Activated naive CD4-positive, alpha-beta T cell treated with anti-CD3 and anti-CD28 coated beads, Interleukin-2, amount 50 U/mL, for 24 hours (primary cell): ENCODE measurements around the gene OR6N1.

Experiments
- H3K27ac Mint-ChIP-seq: one replicate; pipeline ENCODE4 v1.8.0; 2021; ENCODE audit warnings: mild to moderate bottlenecking, mixed read lengths
- H3K27me3 Mint-ChIP-seq: one replicate; pipeline ENCODE4 v1.8.0; 2021; ENCODE audit warnings: mixed read lengths
- H3K36me3 Mint-ChIP-seq: one replicate; pipeline ENCODE4 v1.8.0; 2021; ENCODE audit warnings: mixed read lengths
- H3K4me1 Mint-ChIP-seq: one replicate; pipeline ENCODE4 v1.8.0; 2021; ENCODE audit warnings: mixed read lengths
- H3K4me3 Mint-ChIP-seq: one replicate; pipeline ENCODE4 v1.8.0; 2021; ENCODE audit warnings: mild to moderate bottlenecking, mixed read lengths
- H3K9me3 Mint-ChIP-seq: one replicate; pipeline ENCODE4 v1.8.0; 2021; ENCODE audit warnings: mixed read lengths

Gene OR6N1

DNA sequence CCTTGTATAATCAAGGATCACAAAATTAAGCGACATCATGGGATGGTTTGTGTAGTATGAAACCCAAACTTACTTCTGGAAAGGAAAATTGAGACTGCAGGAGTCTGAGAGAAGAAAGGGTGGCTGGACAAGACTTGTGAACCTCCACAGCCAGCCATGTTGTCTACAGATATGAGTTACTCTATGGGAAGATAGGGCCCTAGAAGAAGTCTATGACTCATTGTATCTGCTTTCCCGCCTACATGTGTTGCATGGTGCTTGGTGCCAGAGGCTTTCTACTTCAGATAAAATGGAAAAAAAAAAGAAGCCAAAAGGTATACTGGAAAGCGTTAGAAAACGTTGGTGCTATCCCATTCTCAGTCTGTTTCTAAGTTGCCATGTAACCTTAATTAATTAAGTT is 27.7 kb upstream of the OR6N1 start:
- Mint-ChIP-seq H3K9me3 (no peaks in the 10 kb centered on the region), H3K27ac (no peak overlapping the region), H3K4me1 (peaks cover 8% of the 10 kb centered on the region), H3K27me3 (peaks cover 3% of the 10 kb centered on the region), H3K36me3 (peaks cover 1% of the 10 kb centered on the region), H3K4me3 (no peak overlapping the region)

GRCh38 chr1:158798531-158798930 is 26.5 kb upstream of the OR6N1 start:
- no peak overlapping the region for H3K27ac Mint-ChIP-seq
- H3K4me3 Mint-ChIP-seq = no peak overlapping the region
- peaks cover 8% of the 10 kb centered on the region for H3K4me1 Mint-ChIP-seq
- H3K36me3 Mint-ChIP-seq = peaks cover 1% of the 10 kb centered on the region
- peaks cover 4% of the 10 kb centered on the region for H3K27me3 Mint-ChIP-seq
- H3K9me3 Mint-ChIP-seq = no peaks in the 10 kb centered on the region

GRCh38 chr1:158794247-158794646 is 22.3 kb upstream of the OR6N1 start:
- Mint-ChIP-seq H3K4me1 (peaks cover under 1% of the 10 kb centered on the region), H3K27me3 (peaks cover 2% of the 10 kb centered on the region), H3K36me3 (peaks cover 1% of the 10 kb centered on the region), H3K9me3 (no peaks in the 10 kb centered on the region), H3K4me3 (no peak overlapping the region), H3K27ac (no peak overlapping the region)

- Mint-ChIP-seq H3K27me3 (peaks cover 2% of the 10 kb centered on the region), H3K27ac (no peak overlapping the region), H3K9me3 (no peaks in the 10 kb centered on the region), H3K4me3 (no peak overlapping the region), H3K4me1 (no peaks in the 10 kb centered on the region), H3K36me3 (peaks cover 1% of the 10 kb centered on the region)
Observed at GRCh38 chr1:158793604-158794003, 21.6 kb upstream of the OR6N1 start.

DNA sequence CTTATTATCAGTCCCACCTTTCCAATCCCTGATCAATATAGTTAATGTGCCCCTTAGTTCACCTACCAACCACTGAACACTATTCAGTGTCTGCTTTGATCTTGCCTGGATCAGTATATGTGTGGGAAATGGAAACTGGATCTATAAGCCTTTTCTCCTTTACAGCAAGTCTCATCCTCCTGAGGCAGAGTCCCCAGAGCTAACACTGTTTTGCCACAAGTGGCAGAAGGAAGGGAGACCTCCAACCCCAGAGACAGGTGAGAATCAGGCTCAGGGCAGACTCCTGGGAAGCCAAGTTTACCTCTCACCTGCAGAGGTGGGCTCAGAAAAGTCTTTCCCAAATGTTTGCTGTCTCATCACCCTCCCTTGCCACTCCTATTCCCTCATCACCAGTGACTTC is 9.1 kb upstream of the OR6N1 start, which contains the start of gene OR6N2:
Gene OR6N2, minus strand, starts transcription at position 101 of the 400 bp plus-strand sequence. CDS start 3,569 bp downstream, outside the sequence.
- H3K27me3 Mint-ChIP-seq = peaks cover 1% of the 10 kb centered on the region
- no peaks in the 10 kb centered on the region for H3K9me3 Mint-ChIP-seq
- no peaks in the 10 kb centered on the region for H3K4me1 Mint-ChIP-seq
- no peak within 1 kb of the TSS for H3K4me3 Mint-ChIP-seq
- no peaks in the 10 kb centered on the region for H3K36me3 Mint-ChIP-seq
- no peak within 1 kb of the TSS for H3K27ac Mint-ChIP-seq

- Mint-ChIP-seq H3K36me3 (no peaks in the 10 kb centered on the region), H3K4me3 (no peak within 1 kb of the TSS)
Observed at GRCh38 chr1:158754420-158754819, 17.6 kb downstream of the OR6N1 start, which contains the start of gene OR6K6. OR6K6 (plus strand) TSS chr1:158754720; CDS start chr1:158754888, 168 bp downstream.

DNA sequence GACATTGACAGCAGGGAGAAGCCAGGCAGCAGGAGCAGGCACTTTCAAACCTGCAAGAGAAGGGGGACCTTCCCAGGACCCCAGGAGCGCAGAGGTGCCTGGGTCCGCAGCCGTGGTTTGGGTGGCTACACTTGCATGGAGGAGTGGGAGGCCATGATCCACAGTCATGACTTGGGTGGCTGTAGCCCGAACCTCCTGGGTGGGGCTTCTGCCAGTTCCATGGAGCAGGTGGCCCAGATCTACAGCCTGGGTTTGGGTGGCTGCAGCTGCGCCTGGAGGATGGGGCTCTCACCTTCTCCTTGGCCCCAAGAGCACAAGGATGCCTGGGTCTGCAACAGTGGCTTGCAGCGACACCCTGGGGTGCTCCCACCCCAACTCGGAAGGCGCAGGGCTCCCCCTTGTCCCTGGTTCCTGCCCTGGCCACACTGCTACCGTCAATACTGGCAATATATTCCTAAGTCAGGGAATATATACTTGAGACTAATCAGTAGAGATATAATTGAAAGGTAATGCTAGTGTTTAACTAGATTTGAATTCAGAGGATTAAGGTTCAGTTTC is 19.8 kb downstream of the OR6N1 start:
- H3K27me3 Mint-ChIP-seq = peaks cover 9% of the 10 kb centered on the region
- no peaks in the 10 kb centered on the region for H3K4me1 Mint-ChIP-seq
- peak overlapping the region; percentile 10 for H3K27ac Mint-ChIP-seq
- no peaks in the 10 kb centered on the region for H3K36me3 Mint-ChIP-seq
- no peak overlapping the region for H3K4me3 Mint-ChIP-seq
- no peaks in the 10 kb centered on the region for H3K9me3 Mint-ChIP-seq

More at GRCh38 chr1:158754420-158754819, 17.6 kb downstream of the OR6N1 start, which contains the start of gene OR6K6:
- Mint-ChIP-seq H3K27me3 (peaks cover 9% of the 10 kb centered on the region), H3K27ac (no peak within 1 kb of the TSS), H3K9me3 (no peaks in the 10 kb centered on the region), H3K4me1 (no peaks in the 10 kb centered on the region)

GRCh38 chr1:158735848-158736247 is 36.1 kb downstream of the OR6N1 start:
- H3K4me1 Mint-ChIP-seq = no peaks in the 10 kb centered on the region
- no peak overlapping the region for H3K4me3 Mint-ChIP-seq
- H3K36me3 Mint-ChIP-seq = no peaks in the 10 kb centered on the region
- peaks cover 10% of the 10 kb centered on the region for H3K27me3 Mint-ChIP-seq
- no peaks in the 10 kb centered on the region for H3K9me3 Mint-ChIP-seq
- H3K27ac Mint-ChIP-seq = no peak overlapping the region

- Mint-ChIP-seq H3K27ac (no peak overlapping the region), H3K4me3 (no peak overlapping the region), H3K36me3 (no peaks in the 10 kb centered on the region), H3K4me1 (no peaks in the 10 kb centered on the region), H3K27me3 (no peaks in the 10 kb centered on the region), H3K9me3 (no peaks in the 10 kb centered on the region)
Observed at GRCh38 chr1:158732524-158732923, 39.5 kb downstream of the OR6N1 start.

DNA sequence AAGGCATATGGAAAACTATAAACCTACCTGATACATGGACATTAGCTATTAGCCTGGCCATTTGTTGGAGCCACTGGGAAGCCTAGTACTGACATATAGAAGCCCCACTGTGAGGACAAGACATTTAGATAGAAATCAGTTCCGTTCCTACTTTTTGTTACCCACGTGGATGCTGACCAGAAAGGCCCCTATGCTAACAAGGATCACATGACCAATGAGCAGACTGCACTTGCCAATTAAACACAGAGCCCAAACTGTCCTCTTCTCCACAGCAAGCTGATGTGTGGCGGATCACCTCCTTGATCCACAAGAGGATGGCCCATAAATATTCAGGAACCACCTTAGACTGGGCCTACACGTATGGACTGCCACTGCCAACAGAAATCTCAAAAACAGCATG is 40.3 kb downstream of the OR6N1 start:
- H3K27ac Mint-ChIP-seq = no peak overlapping the region
- H3K36me3 Mint-ChIP-seq = no peaks in the 10 kb centered on the region

GRCh38 chr1:158730453-158730852 is 41.5 kb downstream of the OR6N1 start:
- Mint-ChIP-seq H3K4me3 (no peak overlapping the region), H3K27ac (no peak overlapping the region), H3K27me3 (peaks cover 4% of the 10 kb centered on the region), H3K9me3 (no peaks in the 10 kb centered on the region), H3K4me1 (no peaks in the 10 kb centered on the region), H3K36me3 (no peaks in the 10 kb centered on the region)

More for the DNA sequence above, 40.3 kb downstream of the OR6N1 start:
- H3K4me1 Mint-ChIP-seq = no peaks in the 10 kb centered on the region
- H3K27me3 Mint-ChIP-seq = peaks cover 2% of the 10 kb centered on the region
- no peaks in the 10 kb centered on the region for H3K9me3 Mint-ChIP-seq
- H3K4me3 Mint-ChIP-seq = no peak overlapping the region

- Mint-ChIP-seq H3K4me3 (no peak overlapping the region), H3K27ac (no peak overlapping the region), H3K4me1 (no peaks in the 10 kb centered on the region), H3K36me3 (no peaks in the 10 kb centered on the region), H3K27me3 (peaks cover 11% of the 10 kb centered on the region), H3K9me3 (no peaks in the 10 kb centered on the region)
Observed at GRCh38 chr1:158728510-158729225, 43.3 kb downstream of the OR6N1 start.

DNA sequence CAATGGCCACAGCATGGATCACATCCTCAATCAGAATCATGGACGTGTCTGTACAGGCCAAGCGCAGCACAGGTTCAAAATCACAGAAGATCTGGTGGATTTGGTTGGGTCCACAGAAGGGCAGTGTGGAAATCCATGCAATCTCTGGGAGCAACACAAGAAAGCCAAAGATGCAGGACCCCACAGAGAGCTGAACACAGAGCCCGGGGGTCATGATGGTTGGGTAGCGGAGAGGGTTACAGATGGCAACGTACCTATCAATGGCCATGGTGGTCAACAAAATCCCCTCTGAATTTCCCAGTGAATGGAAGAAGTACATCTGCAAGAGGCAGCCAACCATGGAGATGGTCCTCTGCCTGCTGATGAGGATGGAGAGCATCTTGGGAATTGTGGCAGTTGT is 47.6 kb downstream of the OR6N1 start:
- Mint-ChIP-seq H3K36me3 (no peaks in the 10 kb centered on the region), H3K27me3 (peaks cover 17% of the 10 kb centered on the region), H3K4me1 (no peaks in the 10 kb centered on the region), H3K27ac (no peak overlapping the region), H3K4me3 (no peak overlapping the region), H3K9me3 (no peaks in the 10 kb centered on the region)

- H3K4me1 Mint-ChIP-seq = peaks cover 6% of the 10 kb centered on the region
- H3K27ac Mint-ChIP-seq = no peak within 1 kb of the TSS
- H3K27me3 Mint-ChIP-seq = peaks cover 21% of the 10 kb centered on the region
- no peaks in the 10 kb centered on the region for H3K9me3 Mint-ChIP-seq
- H3K4me3 Mint-ChIP-seq = no peak within 1 kb of the TSS
- H3K36me3 Mint-ChIP-seq = no peaks in the 10 kb centered on the region
Observed at GRCh38 chr1:158720620-158721019, 51.4 kb downstream of the OR6N1 start, which contains the start of gene OR6K3. OR6K3 (minus strand) TSS chr1:158720720; CDS start chr1:158718115, 2,605 bp downstream.

DNA sequence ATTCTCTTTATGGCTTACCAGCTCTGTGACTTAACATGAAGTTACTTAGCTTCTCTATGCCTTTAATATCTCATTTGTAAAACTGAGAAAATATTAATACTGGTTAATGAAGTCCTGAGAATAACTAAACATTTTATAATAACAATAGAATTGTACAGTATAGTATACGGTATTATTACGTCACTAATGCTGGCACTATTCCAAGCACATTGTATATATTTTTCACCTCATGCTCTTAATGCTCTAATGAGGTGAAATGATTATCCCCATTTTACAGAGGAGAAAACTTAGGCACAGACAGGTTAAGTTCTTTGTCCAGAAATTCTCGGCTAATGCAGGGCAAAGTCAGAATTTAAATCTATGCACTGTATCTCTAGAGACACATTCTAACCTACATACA is 52.3 kb downstream of the OR6N1 start:
- no peaks in the 10 kb centered on the region for H3K36me3 Mint-ChIP-seq
- no peak overlapping the region for H3K4me3 Mint-ChIP-seq
- H3K27ac Mint-ChIP-seq = no peak overlapping the region
- H3K9me3 Mint-ChIP-seq = no peaks in the 10 kb centered on the region
- peaks cover 24% of the 10 kb centered on the region for H3K27me3 Mint-ChIP-seq
- H3K4me1 Mint-ChIP-seq = peaks cover 6% of the 10 kb centered on the region

- H3K36me3 Mint-ChIP-seq = no peaks in the 10 kb centered on the region
- H3K4me1 Mint-ChIP-seq = peaks cover 6% of the 10 kb centered on the region
- H3K27me3 Mint-ChIP-seq = peaks cover 20% of the 10 kb centered on the region
- H3K4me3 Mint-ChIP-seq = no peak overlapping the region
- no peaks in the 10 kb centered on the region for H3K9me3 Mint-ChIP-seq
- no peak overlapping the region for H3K27ac Mint-ChIP-seq
Observed at GRCh38 chr1:158717344-158717743, 54.7 kb downstream of the OR6N1 start.
